ENCODE results near the gene ENTHD1. TPM values are rescaled to one million over a fixed set of nuclear protein-coding genes. Genes with fewer than 3 reads are reported as not detected.

The ENTHD1 gene
- total RNA-seq, 1 experiment from 2014 or later, result not detected

- intact Hi-C loops (cut with micrococcal nuclease; ENCODE audit: unreplicated experiment), result no loop called here
- no TSS peak for BruUV-seq (replicated peaks)
- Mint-ChIP-seq H3K4me1 (ENCODE audit: low read depth, unreplicated experiment) (no peaks in the 10 kb centered on the region), H3K36me3 (ENCODE audit: insufficient read depth, unreplicated experiment) (no peaks in the 10 kb centered on the region), H3K27me3 (ENCODE audit: unreplicated experiment) (peaks cover 52% of the 10 kb centered on the region), H3K4me3 (ENCODE audit: low read depth, unreplicated experiment) (no peak within 1 kb of the TSS), H3K9me3 (ENCODE audit: low read depth, unreplicated experiment) (no peaks in the 10 kb centered on the region), H3K27ac (ENCODE audit: unreplicated experiment) (no peak within 1 kb of the TSS)
- CTCF ChIA-PET, result no interaction called here
- TF ChIP-seq, protein P1, sequence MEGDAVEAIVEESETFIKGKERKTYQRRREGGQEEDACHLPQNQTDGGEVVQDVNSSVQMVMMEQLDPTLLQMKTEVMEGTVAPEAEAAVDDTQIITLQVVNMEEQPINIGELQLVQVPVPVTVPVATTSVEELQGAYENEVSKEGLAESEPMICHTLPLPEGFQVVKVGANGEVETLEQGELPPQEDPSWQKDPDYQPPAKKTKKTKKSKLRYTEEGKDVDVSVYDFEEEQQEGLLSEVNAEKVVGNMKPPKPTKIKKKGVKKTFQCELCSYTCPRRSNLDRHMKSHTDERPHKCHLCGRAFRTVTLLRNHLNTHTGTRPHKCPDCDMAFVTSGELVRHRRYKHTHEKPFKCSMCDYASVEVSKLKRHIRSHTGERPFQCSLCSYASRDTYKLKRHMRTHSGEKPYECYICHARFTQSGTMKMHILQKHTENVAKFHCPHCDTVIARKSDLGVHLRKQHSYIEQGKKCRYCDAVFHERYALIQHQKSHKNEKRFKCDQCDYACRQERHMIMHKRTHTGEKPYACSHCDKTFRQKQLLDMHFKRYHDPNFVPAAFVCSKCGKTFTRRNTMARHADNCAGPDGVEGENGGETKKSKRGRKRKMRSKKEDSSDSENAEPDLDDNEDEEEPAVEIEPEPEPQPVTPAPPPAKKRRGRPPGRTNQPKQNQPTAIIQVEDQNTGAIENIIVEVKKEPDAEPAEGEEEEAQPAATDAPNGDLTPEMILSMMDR (IDR thresholded peaks at IDR 0.05; ENCODE audit: unreplicated experiment), result no peak
- DNase-seq, result no peak
Measured at GRCh38 chr22:39900306-39901227, 7.0 kb upstream of the ENTHD1 start, which contains the start of gene GRAP2. Gene GRAP2 (plus strand): TSS chr22:39901084. CDS start chr22:39947107, 46,023 bp downstream.

GRCh38 chr22:39898997-39899396, 5.4 kb upstream of the ENTHD1 start:
- intact Hi-C loops (cut with micrococcal nuclease; ENCODE audit: unreplicated experiment), result no loop called here
- CTCF ChIA-PET, result no interaction called here
- peaks cover 37% of the 10 kb centered on the region for H3K27me3 Mint-ChIP-seq (ENCODE audit: unreplicated experiment)

GRCh38 chr22:39897841-39898240, 4.3 kb upstream of the ENTHD1 start:
- Mint-ChIP-seq H3K27me3 (ENCODE audit: unreplicated experiment) (peaks cover 38% of the 10 kb centered on the region), H3K9me3 (ENCODE audit: low read depth, unreplicated experiment) (no peaks in the 10 kb centered on the region), H3K4me3 (ENCODE audit: low read depth, unreplicated experiment) (no peak overlapping the region), H3K4me1 (ENCODE audit: low read depth, unreplicated experiment) (no peaks in the 10 kb centered on the region), H3K36me3 (ENCODE audit: insufficient read depth, unreplicated experiment) (no peaks in the 10 kb centered on the region), H3K27ac (ENCODE audit: unreplicated experiment) (no peak overlapping the region)
- BruUV-seq (replicated peaks), result no TSS peak
- CTCF ChIA-PET, result interaction anchor here (0.7 kb wide), 1 partner anchor 13 kb away, joined by 5 read pairs; no protein-coding TSS in a partner anchor
- intact Hi-C loops (cut with micrococcal nuclease; ENCODE audit: unreplicated experiment), result no loop called here
- DNase-seq, result no peak
- TF ChIP-seq, protein P1 (IDR thresholded peaks at IDR 0.05; ENCODE audit: unreplicated experiment), result no peak

More at GRCh38 chr22:39898997-39899396, 5.4 kb upstream of the ENTHD1 start:
- DNase-seq, result no peak
- Mint-ChIP-seq H3K36me3 (ENCODE audit: insufficient read depth, unreplicated experiment) (no peaks in the 10 kb centered on the region), H3K27ac (ENCODE audit: unreplicated experiment) (no peak overlapping the region), H3K4me3 (ENCODE audit: low read depth, unreplicated experiment) (no peak overlapping the region), H3K9me3 (ENCODE audit: low read depth, unreplicated experiment) (no peaks in the 10 kb centered on the region), H3K4me1 (ENCODE audit: low read depth, unreplicated experiment) (no peaks in the 10 kb centered on the region)
- BruUV-seq (replicated peaks), result no TSS peak
- TF ChIP-seq, protein P1 (IDR thresholded peaks at IDR 0.05; ENCODE audit: unreplicated experiment), result no peak

DNA sequence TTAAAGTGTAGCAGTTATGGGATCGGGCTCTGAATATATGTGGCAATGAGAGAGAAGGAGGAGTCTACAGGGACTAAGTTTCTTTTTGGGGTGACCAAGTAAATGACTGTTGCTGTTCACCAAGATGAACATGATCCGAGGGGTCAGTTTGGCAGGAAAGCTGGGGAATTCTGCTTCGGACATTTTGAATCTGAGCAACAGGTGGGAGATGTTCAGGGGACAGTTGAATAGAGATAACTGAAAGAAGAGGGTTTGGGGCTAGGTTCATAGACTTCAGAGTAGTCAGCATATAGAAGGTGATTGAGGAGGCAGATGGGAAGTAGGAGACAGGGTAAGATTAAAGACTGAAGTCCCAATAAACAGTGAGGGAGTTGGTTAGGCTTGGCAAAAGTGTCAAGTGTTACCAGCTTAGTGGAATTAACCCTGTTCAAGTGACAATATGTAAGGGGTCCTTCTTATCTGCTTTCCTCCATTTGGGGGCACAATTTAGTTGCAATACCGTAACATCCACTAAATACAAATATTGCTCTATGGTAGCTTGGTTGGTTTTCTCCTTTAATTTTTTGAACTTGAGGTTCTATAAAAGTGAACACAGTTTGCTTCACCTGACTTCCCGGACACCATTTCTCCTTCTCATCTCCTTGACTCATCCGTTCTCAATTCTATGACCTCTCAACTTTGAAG, 2.9 kb upstream of the ENTHD1 start:
- no TSS peak for BruUV-seq (replicated peaks)
- CTCF ChIA-PET, result interaction anchor here (0.7 kb wide), 1 partner anchor 9 kb away, joined by 4 read pairs; no protein-coding TSS in a partner anchor

More for the DNA sequence above, 2.9 kb upstream of the ENTHD1 start:
- H3K4me1 Mint-ChIP-seq (ENCODE audit: low read depth, unreplicated experiment), result no peaks in the 10 kb centered on the region
- H3K27ac Mint-ChIP-seq (ENCODE audit: unreplicated experiment), result no peak overlapping the region
- H3K4me3 Mint-ChIP-seq (ENCODE audit: low read depth, unreplicated experiment), result no peak overlapping the region
- intact Hi-C loops (cut with micrococcal nuclease; ENCODE audit: unreplicated experiment), result no loop called here
- no peaks in the 10 kb centered on the region for H3K9me3 Mint-ChIP-seq (ENCODE audit: low read depth, unreplicated experiment)
- H3K27me3 Mint-ChIP-seq (ENCODE audit: unreplicated experiment), result peaks cover 38% of the 10 kb centered on the region
- TF ChIP-seq, protein P1 (IDR thresholded peaks at IDR 0.05; ENCODE audit: unreplicated experiment), result no peak
- no peaks in the 10 kb centered on the region for H3K36me3 Mint-ChIP-seq (ENCODE audit: insufficient read depth, unreplicated experiment)
- DNase-seq, result no peak

All from Calu3 (cell line).